Pancreas (tissue), 10 donors: ENCODE data around the gene SNRNP200. TPM values are rescaled to one million over a fixed set of nuclear protein-coding genes. Genes with fewer than 3 reads are reported as not detected.

ENCODE experiments used
- ATAC-seq, 4 donors: fragments of 200-7000 bp; cut with Tn5 transposase; one replicate each; pipeline versions ENCODE4 v1.8.0 to v1.9.1; 2020; ENCODE audit warnings: mild to moderate bottlenecking in 4 of 4, moderate library complexity in 4 of 4
- DNase-seq, 6 donors: peaks; one replicate each; pipeline ENCODE4 v3.0.0-alpha.2; 2020
- FAIRE-seq: peaks from 2 replicates; lab custom pipeline; 2012; peaks lifted over from hg19 to GRCh38; lab: Jason Lieb, UNC
- H3K27ac ChIP-seq, 4 donors: fragments of 200-600 bp; sonication (generic); 1 replicate in 3 of 4; 2 replicates in 1 of 4; pipeline versions ENCODE4 v1.5.0 to v1.8.0; 2020
- H3K27me3 ChIP-seq, 4 donors: fragments of 200-600 bp; one replicate each; pipeline ENCODE4 v1.8.0; 2021
- H3K36me3 ChIP-seq, 3 donors: fragments of 200-600 bp; sonication (generic) in 1 of 3; one replicate each; pipeline versions ENCODE4 v1.5.0 to v1.8.0; 2020 to 2021
- H3K4me1 ChIP-seq, 3 donors: fragments of 200-600 bp; one replicate each; pipeline ENCODE4 v1.8.0; 2021
- H3K4me3 ChIP-seq, 4 donors: fragments of 200-600 bp; sonication (generic) in 2 of 4; one replicate each; pipeline versions ENCODE4 v1.5.0 to v1.8.0; 2020 to 2021
- H3K9me3 ChIP-seq, 4 donors: fragments of 200-600 bp; one replicate each; pipeline ENCODE4 v1.8.0; 2021
- WGBS, 2 donors: extraction: QIAGEN DNeasy Blood & Tissue Kit; methylation state at CpG; one replicate each; pipeline ENCODE4 v1.1.7; 2013; 5-methylcytosine and 5-hydroxymethylcytosine counted together
- intact Hi-C, 3 donors: fragments of 100-400 bp; cut with DNase I; formaldehyde crosslinking; loops; one replicate each; pipeline versions ENCODE4 v1.11.1 to v1.14.2; 2022
- polyA plus RNA-seq, 2 donors: library from polyadenylated mRNA; stranded (reverse); fragments of 200-250 nt; gene quantifications; one replicate each; pipeline ENCODE4 v1.2.3, GENCODE V29; 2013
- total RNA-seq, 6 donors: library from RNA; stranded (reverse); fragmentation: NEBNext Ultra II Directional in 4 of 6; extraction: Animal tissue kit (Norgen Biotek cat#: 25700) in 4 of 6; gene quantifications; one replicate each; pipeline versions ENCODE4 v1.2.1 to v1.2.4, GENCODE V29; 2021 to 2023
- TF ChIP-seq, protein P1 (sequence below), 4 donors: fragments of 200-600 bp; sonication (generic) in 3 of 4; IDR thresholded peaks; one replicate each; pipeline versions ENCODE4 v1.5.0 to v1.8.0; 2021; ENCODE audit warnings: antibody characterized with exemption in 4 of 4
- donor health status: healthy with polysubstance abuse.
- donor health status: DM: no; HTN: no; CAD: no; lungs with moderate emphysema.
- donor health status: DM: no; HTN: no; CAD: no.
- donor health status: control.
- donor health status: control.
- donor health status: Bipolar disorder and iron deficiency.
- donor health status: DM: yes; HTN: yes; CAD: no.
- donor health status: DM: no; HTN: no; CAD: no.
- donor health status: DM: no; HTN: no; CAD: no.
- donor health status: DM: yes; HTN: yes; CAD: no.

The SNRNP200 gene
- total RNA-seq (10 to 100 TPM; 42.1 to 60.1 (median 47.8) TPM), polyA plus RNA-seq (10 to 100 TPM; 51.4 to 87.7 TPM)

DNA sequence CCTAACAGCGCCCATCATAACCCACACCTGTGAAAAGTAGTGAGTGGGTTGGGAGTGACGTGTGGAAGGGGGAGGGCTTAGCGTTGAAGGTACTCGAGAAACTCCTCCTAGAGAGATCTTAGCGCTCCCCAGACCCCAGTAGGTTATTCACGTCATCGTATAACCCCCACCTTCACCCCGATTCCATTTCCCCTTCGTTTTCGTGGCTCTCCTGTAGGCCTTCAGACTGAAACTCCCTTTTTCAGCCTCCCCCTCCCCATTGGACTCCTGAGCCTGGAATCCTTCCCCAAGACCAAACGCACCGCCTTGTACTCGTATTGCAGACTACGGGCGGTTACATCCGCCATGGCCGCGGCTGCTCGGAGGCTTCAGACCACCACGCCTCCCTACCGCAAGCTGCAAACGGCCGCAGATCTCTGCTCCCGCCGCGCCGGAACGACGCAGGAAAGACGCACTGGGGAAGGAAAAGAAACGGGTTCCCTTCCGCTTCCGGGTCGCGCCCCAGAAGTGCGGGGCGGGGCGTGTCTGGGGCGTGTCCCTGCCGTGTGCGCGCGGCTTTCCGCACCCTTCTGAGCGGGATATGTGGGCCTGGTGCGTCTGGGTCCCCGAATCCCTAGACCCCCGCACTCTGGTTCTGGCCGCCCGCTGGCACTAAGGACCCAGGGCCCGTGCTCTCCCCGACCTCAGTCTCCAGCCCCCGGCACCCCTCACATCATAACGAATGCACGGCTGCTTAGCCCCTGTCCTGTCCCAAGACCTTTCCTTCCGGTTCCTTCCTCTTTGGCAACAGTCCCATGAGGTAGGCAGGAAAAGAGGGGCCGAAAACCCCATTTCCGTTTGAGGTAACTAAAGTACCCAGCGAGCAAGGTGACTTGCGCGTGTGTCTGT is at the start of gene SNRNP200:
Gene SNRNP200, minus strand, starts transcription at position 456 of the 888 bp plus-strand sequence. Its CDS starts 109 bp downstream, at position 347.
- intact Hi-C loops = no loop called here
- no peaks in the 10 kb centered on the region for H3K9me3 ChIP-seq
- 1% methylated on average over 60 to 61 of the region's 61 CpGs for WGBS, 2 donors

DNA sequence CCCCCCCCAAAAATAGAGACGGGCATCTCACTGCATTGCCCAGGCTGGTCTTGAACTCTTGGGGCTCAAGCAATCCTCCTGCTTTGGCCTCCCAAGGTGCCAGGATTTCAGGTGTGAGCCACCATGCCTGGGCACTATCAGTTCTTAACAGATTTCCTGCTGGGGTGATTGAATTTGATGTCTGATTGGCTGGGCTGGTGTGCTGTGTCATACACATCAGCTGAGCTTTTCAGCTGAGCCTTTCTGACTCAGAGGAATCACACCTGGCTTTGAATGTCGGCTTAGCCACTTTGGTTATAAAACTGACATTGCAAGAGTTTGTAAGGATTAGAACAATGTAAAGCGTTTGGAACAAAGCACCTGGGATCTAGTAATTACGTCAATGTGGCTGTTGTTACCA is 49.1 kb upstream of the SNRNP200 start:
- Histone ChIP-seq H3K4me3 (no peak overlapping the region), H3K9me3 (no peaks in the 10 kb centered on the region), H3K27ac (no peak overlapping the region), H3K27me3 (no peaks in the 10 kb centered on the region), H3K4me1 (no peaks in the 10 kb centered on the region), H3K36me3 (no peaks in the 10 kb centered on the region)
- WGBS, 2 donors = 89 to 90% methylated on average over 4 of the region's 4 CpGs
- intact Hi-C loops = no loop called here
- ATAC-seq (no peak), DNase-seq (no peak), FAIRE-seq (no peak)
- TF ChIP-seq, protein P1, sequence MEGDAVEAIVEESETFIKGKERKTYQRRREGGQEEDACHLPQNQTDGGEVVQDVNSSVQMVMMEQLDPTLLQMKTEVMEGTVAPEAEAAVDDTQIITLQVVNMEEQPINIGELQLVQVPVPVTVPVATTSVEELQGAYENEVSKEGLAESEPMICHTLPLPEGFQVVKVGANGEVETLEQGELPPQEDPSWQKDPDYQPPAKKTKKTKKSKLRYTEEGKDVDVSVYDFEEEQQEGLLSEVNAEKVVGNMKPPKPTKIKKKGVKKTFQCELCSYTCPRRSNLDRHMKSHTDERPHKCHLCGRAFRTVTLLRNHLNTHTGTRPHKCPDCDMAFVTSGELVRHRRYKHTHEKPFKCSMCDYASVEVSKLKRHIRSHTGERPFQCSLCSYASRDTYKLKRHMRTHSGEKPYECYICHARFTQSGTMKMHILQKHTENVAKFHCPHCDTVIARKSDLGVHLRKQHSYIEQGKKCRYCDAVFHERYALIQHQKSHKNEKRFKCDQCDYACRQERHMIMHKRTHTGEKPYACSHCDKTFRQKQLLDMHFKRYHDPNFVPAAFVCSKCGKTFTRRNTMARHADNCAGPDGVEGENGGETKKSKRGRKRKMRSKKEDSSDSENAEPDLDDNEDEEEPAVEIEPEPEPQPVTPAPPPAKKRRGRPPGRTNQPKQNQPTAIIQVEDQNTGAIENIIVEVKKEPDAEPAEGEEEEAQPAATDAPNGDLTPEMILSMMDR (IDR thresholded peaks at IDR 0.05) = no peak

More for the DNA sequence above, at the start of gene SNRNP200:
- Histone ChIP-seq H3K4me3 (peak within 1 kb of the TSS; percentile 74 to 91 (median 78)), H3K4me1 (peaks cover 3 to 15% (median 7%) of the 10 kb centered on the region in 3 donors), H3K27ac (peak within 1 kb of the TSS; percentile 55 to 74 (median 70)), H3K27me3 (no peaks in the 10 kb centered on the region), H3K36me3 (peaks cover 6 to 31% (median 18%) of the 10 kb centered on the region in 3 donors)
- TF ChIP-seq, protein P1 (IDR thresholded peaks at IDR 0.05) = no peak
- FAIRE-seq (no peak), DNase-seq (peak; percentile 81 to 92 (median 84)), ATAC-seq (peak; percentile 100)

DNA sequence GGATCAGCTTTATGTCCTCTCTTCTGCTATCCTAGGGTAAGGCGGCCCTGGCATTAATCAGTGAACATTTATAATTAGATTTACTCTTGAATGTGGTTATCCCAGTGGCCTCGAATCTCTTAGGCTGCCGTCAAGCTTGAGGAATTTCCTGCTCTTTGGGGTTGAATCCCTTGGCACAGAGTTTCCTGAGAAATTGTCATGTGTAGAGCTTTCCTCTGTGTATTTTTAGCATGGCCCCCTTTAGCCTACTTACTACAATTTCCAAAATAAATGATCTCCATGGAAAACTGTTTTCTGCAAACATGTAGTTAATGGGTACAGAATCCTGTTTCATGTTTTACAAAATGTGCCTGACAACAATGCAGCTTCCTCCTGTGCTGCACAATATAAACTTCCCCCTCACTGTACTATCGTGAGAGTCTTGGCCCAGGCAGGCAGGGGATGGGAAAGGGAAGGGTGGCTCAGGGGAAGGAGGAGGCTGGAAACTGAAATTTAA is 48.3 kb upstream of the SNRNP200 start:
- no peak overlapping the region for H3K27ac ChIP-seq
- H3K4me1 ChIP-seq = no peaks in the 10 kb centered on the region
- no peaks in the 10 kb centered on the region for H3K36me3 ChIP-seq
- no peaks in the 10 kb centered on the region for H3K9me3 ChIP-seq
- H3K4me3 ChIP-seq = no peak overlapping the region
- DNase-seq = no peak
- TF ChIP-seq, protein P1 (IDR thresholded peaks at IDR 0.05) = no peak
- intact Hi-C loops = no loop called here
- 81 to 84% methylated on average over 4 of the region's 4 CpGs for WGBS, 2 donors
- H3K27me3 ChIP-seq = no peaks in the 10 kb centered on the region
- FAIRE-seq = no peak
- peak in 1 of 4 donors; percentile 36 for ATAC-seq

DNA sequence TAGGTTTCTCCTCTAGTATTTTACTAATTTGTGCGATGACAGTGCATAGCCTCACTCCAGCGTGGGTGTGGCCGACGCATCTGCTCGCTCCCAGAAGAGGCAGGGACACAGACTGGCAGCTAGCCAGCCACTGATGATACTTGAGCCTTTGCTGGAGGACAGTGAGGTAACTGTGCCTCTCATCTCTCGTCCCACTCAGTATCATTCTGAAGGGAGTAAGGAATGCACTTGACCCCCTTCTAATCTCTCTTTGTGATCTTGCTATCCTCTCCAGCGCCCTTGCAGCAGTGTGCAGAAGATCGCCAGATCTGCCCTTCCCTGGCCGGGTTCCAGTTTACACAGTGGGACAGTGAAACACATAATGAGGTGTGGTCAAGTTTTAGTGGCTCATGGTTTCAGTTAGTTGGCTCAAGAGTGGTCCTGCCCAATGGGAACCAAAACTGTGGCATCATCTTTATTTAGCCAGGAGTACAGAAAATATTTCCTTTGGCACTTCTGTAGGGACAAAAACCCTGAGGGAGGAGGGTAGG is 47.8 kb upstream of the SNRNP200 start:
- Histone ChIP-seq H3K4me3 (no peak overlapping the region), H3K27me3 (no peaks in the 10 kb centered on the region), H3K27ac (no peak overlapping the region), H3K9me3 (no peaks in the 10 kb centered on the region), H3K36me3 (no peaks in the 10 kb centered on the region), H3K4me1 (no peaks in the 10 kb centered on the region)
- ATAC-seq = no peak
- TF ChIP-seq, protein P1 (IDR thresholded peaks at IDR 0.05) = no peak
- no peak for FAIRE-seq
- DNase-seq = peak in 1 of 6 donors; percentile 44
- WGBS, 2 donors = 78 to 79% methylated on average over 9 of the region's 9 CpGs
- intact Hi-C loops = no loop called here
